Esophagus (tissue), 2 donors: ENCODE measurements around the gene MAP3K2. TPM values are rescaled to one million over a fixed set of nuclear protein-coding genes. Genes with fewer than 3 reads are reported as not detected.
"Not testable (repeated sequence)": the region's sequence is repeated elsewhere in the genome, so short reads cannot be mapped to it uniquely, and the experiment has no call there.

Experiments used
- H3K27ac ChIP-seq, 2 donors: one replicate each; pipeline ENCODE4 v1.5.1; 2013; ENCODE audit warnings: low read depth in 2 of 2, mild to moderate bottlenecking in 2 of 2, inconsistent platforms in 1 of 2, low read length in 1 of 2, moderate library complexity in 1 of 2
- H3K27me3 ChIP-seq, 2 donors: one replicate each; pipeline ENCODE4 v1.6.1; 2013; ENCODE audit warnings: low read length in 2 of 2, control low read depth in 1 of 2, mild to moderate bottlenecking in 1 of 2; ENCODE audit not compliant: insufficient read depth in 2 of 2, control insufficient read depth in 1 of 2
- H3K36me3 ChIP-seq, 2 donors: one replicate each; pipeline ENCODE4 v1.6.1; 2013; ENCODE audit warnings: low read length in 1 of 2; ENCODE audit not compliant: control insufficient read depth in 2 of 2, insufficient read depth in 2 of 2
- H3K4me1 ChIP-seq, 2 donors: one replicate each; pipeline ENCODE4 v1.6.1; 2013; ENCODE audit warnings: low read length in 1 of 2; ENCODE audit not compliant: control insufficient read depth in 2 of 2, insufficient read depth in 2 of 2
- H3K4me3 ChIP-seq, 2 donors: one replicate each; pipeline ENCODE4 v1.5.1; 2013; ENCODE audit warnings: low read length in 2 of 2, mild to moderate bottlenecking in 2 of 2, low read depth in 1 of 2, moderate library complexity in 1 of 2
- H3K9me3 ChIP-seq, 2 donors: one replicate each; pipeline ENCODE4 v1.6.1; 2013; ENCODE audit warnings: mild to moderate bottlenecking in 2 of 2, low read depth in 1 of 2, low read length in 1 of 2, moderate library complexity in 1 of 2; ENCODE audit not compliant: control insufficient read depth in 2 of 2, insufficient read depth in 1 of 2
- WGBS, 2 donors: extraction: QIAGEN DNeasy Blood & Tissue Kit; methylation state at CpG; one replicate each; pipeline ENCODE4 v1.1.7; 2013; 5-methylcytosine and 5-hydroxymethylcytosine counted together
- polyA plus RNA-seq, 2 donors: library from polyadenylated mRNA; stranded (reverse); fragments of 200-250 nt; gene quantifications; one replicate each; pipeline ENCODE4 v1.2.3, GENCODE V29; 2013
- donor health status: healthy with polysubstance abuse.
- donor health status: Bipolar disorder and iron deficiency.

MAP3K2 gene
- polyA plus RNA-seq, 2 donors = 3.5 TPM

- H3K4me1 ChIP-seq = peaks cover 0 to 4% of the 10 kb centered on the region in 2 donors
- H3K27me3 ChIP-seq = no peaks in the 10 kb centered on the region
- no peak overlapping the region for H3K27ac ChIP-seq
- 86 to 90% methylated on average over 2 of the region's 2 CpGs for WGBS, 2 donors
- no peaks in the 10 kb centered on the region for H3K36me3 ChIP-seq
- peaks cover 0 to 2% of the 10 kb centered on the region in 2 donors for H3K9me3 ChIP-seq
- H3K4me3 ChIP-seq = no peak overlapping the region
Observed at GRCh38 chr2:127358971-127359370, 28.8 kb downstream of the MAP3K2 start.

GRCh38 chr2:127358044-127358443 lies 29.7 kb downstream of the MAP3K2 start:
- peaks cover 0 to 4% of the 10 kb centered on the region in 2 donors for H3K4me1 ChIP-seq
- H3K9me3 ChIP-seq = peaks cover 0 to 2% of the 10 kb centered on the region in 2 donors
- no peaks in the 10 kb centered on the region for H3K36me3 ChIP-seq
- H3K27me3 ChIP-seq = no peaks in the 10 kb centered on the region
- H3K4me3 ChIP-seq = no peak overlapping the region
- no peak overlapping the region for H3K27ac ChIP-seq
- 83 to 90% methylated on average over 3 of the region's 3 CpGs for WGBS, 2 donors

- H3K4me3 ChIP-seq = no peak overlapping the region
- no peaks in the 10 kb centered on the region for H3K27me3 ChIP-seq
- H3K4me1 ChIP-seq = peaks cover 0 to 4% of the 10 kb centered on the region in 2 donors
- H3K36me3 ChIP-seq = no peaks in the 10 kb centered on the region
- no peak overlapping the region for H3K27ac ChIP-seq
- H3K9me3 ChIP-seq = peaks cover 0 to 2% of the 10 kb centered on the region in 2 donors
Observed at GRCh38 chr2:127357591-127357990, 30.2 kb downstream of the MAP3K2 start.

GRCh38 chr2:127356531-127356930 lies 31.2 kb downstream of the MAP3K2 start:
- Histone ChIP-seq H3K36me3 (no peaks in the 10 kb centered on the region), H3K27ac (no peak overlapping the region), H3K4me3 (no peak overlapping the region), H3K9me3 (peaks cover 0 to 2% of the 10 kb centered on the region in 2 donors), H3K4me1 (peaks cover 0 to 4% of the 10 kb centered on the region in 2 donors), H3K27me3 (no peaks in the 10 kb centered on the region)
- 96 to 97% methylated on average over 3 of the region's 3 CpGs for WGBS, 2 donors

- H3K4me3 ChIP-seq = no peak overlapping the region
- no peaks in the 10 kb centered on the region for H3K36me3 ChIP-seq
- 75 to 82% methylated on average over 4 of the region's 4 CpGs for WGBS, 2 donors
- no peak overlapping the region for H3K27ac ChIP-seq
- H3K9me3 ChIP-seq = peaks cover 0 to 2% of the 10 kb centered on the region in 2 donors
- peaks cover 0 to 4% of the 10 kb centered on the region in 2 donors for H3K4me1 ChIP-seq
- no peaks in the 10 kb centered on the region for H3K27me3 ChIP-seq
Observed at GRCh38 chr2:127355407-127356008, 32.3 kb downstream of the MAP3K2 start.

- not testable (repeated sequence) for H3K4me3 ChIP-seq, H3K27ac ChIP-seq, H3K27me3 ChIP-seq, H3K36me3 ChIP-seq, H3K9me3 ChIP-seq, H3K4me1 ChIP-seq
- WGBS, 2 donors = 66 to 69% methylated on average over 5 to 6 of the region's 6 CpGs
Observed at GRCh38 chr2:127353873-127354676, 33.7 kb downstream of the MAP3K2 start.

GRCh38 chr2:127353223-127353622 lies 34.6 kb downstream of the MAP3K2 start:
- H3K27me3 ChIP-seq, H3K4me1 ChIP-seq, H3K4me3 ChIP-seq, H3K36me3 ChIP-seq, H3K27ac ChIP-seq, H3K9me3 ChIP-seq: not testable (repeated sequence)
- WGBS, 2 donors = 97 to 98% methylated on average over 32 to 35 of the region's 35 CpGs

- H3K27ac ChIP-seq = no peak overlapping the region
- no peak overlapping the region for H3K4me3 ChIP-seq
- H3K27me3 ChIP-seq = no peaks in the 10 kb centered on the region
- H3K9me3 ChIP-seq = no peaks in the 10 kb centered on the region
- 98 to 100% methylated on average over 2 of the region's 2 CpGs for WGBS, 2 donors
- H3K4me1 ChIP-seq = no peaks in the 10 kb centered on the region
- no peaks in the 10 kb centered on the region for H3K36me3 ChIP-seq
Observed at GRCh38 chr2:127351603-127352002, 36.2 kb downstream of the MAP3K2 start.

GRCh38 chr2:127348426-127349000 lies 39.3 kb downstream of the MAP3K2 start:
- Histone ChIP-seq H3K4me1 (no peaks in the 10 kb centered on the region), H3K27ac (no peak overlapping the region), H3K9me3 (no peaks in the 10 kb centered on the region), H3K27me3 (no peaks in the 10 kb centered on the region), H3K4me3 (no peak overlapping the region), H3K36me3 (no peaks in the 10 kb centered on the region)
- 89 to 92% methylated on average over 1 of the region's 1 CpG for WGBS, 2 donors
